Loucy (cell line): ENCODE data around the gene CHST9.

Experiments used
- CTCF ChIP-seq: fragments of 200-600 bp; sonication (generic); conservative IDR thresholded peaks from 2 replicates; pipeline ENCODE4 v1.5.1; 2014; ENCODE audit warnings: mild to moderate bottlenecking, antibody characterized with exemption, low read length
- EZH2phosphoT487 ChIP-seq: fragments of 200-600 bp; IDR thresholded peaks from 2 replicates; pipeline ENCODE4 v1.6.1; 2018; ENCODE audit warnings: antibody characterized with exemption, mild to moderate bottlenecking, moderate library complexity, borderline replicate concordance

- TF ChIP-seq CTCF (no peak), EZH2phosphoT487 (no peak)
Observed at GRCh38 chr18:26868968-26869586, 316.0 kb downstream of the CHST9 start.
